Measurements from ENCODE around the gene PLAAT2. TPM values are rescaled to one million over a fixed set of nuclear protein-coding genes. Genes with fewer than 3 reads are reported as not detected.

Gene PLAAT2
- total RNA-seq, 1 experiment from 2014 or later = 0.52 TPM

DNA sequence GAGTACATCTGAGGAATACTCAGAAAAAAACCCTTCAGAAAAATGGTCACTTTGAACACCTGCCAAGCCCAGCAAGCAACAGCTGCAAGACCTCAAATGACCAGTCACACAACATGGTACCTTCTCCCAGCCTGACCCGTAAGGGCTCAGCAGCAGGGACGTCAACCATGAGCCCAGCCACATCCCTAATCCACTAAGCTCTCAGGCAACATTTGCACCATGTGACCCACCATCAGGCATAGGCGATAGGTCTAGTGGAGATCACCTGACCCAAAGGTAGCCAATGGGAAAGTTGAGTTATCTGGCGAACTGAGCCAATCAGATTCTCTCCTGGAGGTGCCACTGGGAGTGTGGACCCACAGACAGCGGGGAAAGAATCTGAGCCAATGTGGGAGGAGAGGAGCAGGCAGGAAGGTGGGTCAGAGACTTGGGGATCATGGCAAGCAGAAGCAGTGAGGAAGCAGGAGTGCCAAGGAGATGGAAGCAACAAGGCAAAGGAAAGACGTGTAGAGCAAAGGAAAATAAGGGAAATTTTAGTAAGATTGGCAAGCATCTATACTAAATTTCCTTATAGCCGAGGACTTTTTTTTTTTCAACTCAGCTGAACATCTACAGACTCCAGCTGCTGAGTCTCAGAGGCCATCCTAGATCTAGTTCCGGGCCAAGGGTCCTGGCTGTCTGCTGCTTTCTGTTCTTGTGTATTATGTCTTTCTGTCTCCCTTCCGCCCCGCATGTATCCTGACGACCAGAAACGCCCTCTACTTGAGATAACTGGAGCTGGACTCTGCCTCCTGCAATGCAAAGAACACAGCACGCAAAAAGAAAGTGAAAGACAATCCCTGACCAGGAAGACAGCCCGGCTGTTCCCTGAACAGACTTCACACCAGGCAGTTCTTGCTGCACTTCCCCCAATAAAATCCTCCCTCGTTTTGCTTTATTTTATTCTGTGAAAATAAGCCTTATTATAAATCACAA is 11.0 kb upstream of the PLAAT2 start:
- Histone ChIP-seq H2BK12ac (ENCODE audit: insufficient read length, low read depth, low read length) (no peak overlapping the region), H3K18ac (ENCODE audit: insufficient read length, low read depth, low read length) (no peak overlapping the region), H3K27me3 (ENCODE audit: insufficient read depth, low read length) (no peaks in the 10 kb centered on the region), H3K23ac (ENCODE audit: insufficient read length, low read depth, low read length) (no peak overlapping the region), H4K5ac (ENCODE audit: insufficient read length, low read depth, low read length) (no peak overlapping the region), H2AK5ac (ENCODE audit: insufficient read length, low read length) (no peak overlapping the region), H3T11ph (ENCODE audit: low read length) (no peak overlapping the region), H3K23me2 (ENCODE audit: insufficient read length, low read depth, low read length, poor library complexity, severe bottlenecking) (no peaks in the 10 kb centered on the region), H3K4me2 (ENCODE audit: insufficient read depth, insufficient read length, low read length) (no peak overlapping the region), H3K79me2 (ENCODE audit: insufficient read depth, low read length) (no peaks in the 10 kb centered on the region), H3K9me3 (ENCODE audit: control insufficient read depth, low read depth, low read length) (no peaks in the 10 kb centered on the region), H2AFZ (ENCODE audit: low read length) (no peak overlapping the region), H3K4me1 (ENCODE audit: insufficient read depth, low read length) (no peaks in the 10 kb centered on the region), H3K27ac (ENCODE audit: insufficient read length, low read depth, low read length) (no peak overlapping the region), H2BK5ac (ENCODE audit: insufficient read length, low read length) (no peak overlapping the region), H3K14ac (ENCODE audit: insufficient read depth, low read length) (no peak overlapping the region), H2BK120ac (ENCODE audit: low read depth, low read length, poor library complexity, severe bottlenecking) (no peak overlapping the region), H4K20me1 (ENCODE audit: control insufficient read depth, insufficient read depth, insufficient read length) (no peaks in the 10 kb centered on the region), H4K91ac (ENCODE audit: insufficient read length, low read depth, low read length) (no peak overlapping the region), H2BK15ac (ENCODE audit: low read depth, low read length) (no peak overlapping the region), H3K79me1 (ENCODE audit: insufficient read depth, low read depth, low read length, poor library complexity, severe bottlenecking) (peaks cover 2% of the 10 kb centered on the region), H3K4ac (ENCODE audit: low read depth, low read length) (no peak overlapping the region), H4K8ac (replicated peaks; ENCODE audit: insufficient read length, low read depth, low read length) (no peak overlapping the region), H2BK20ac (ENCODE audit: low read depth, low read length, poor library complexity, severe bottlenecking) (no peak overlapping the region), H3K9ac (ENCODE audit: extremely low read depth, insufficient read length, low read length) (no peak overlapping the region), H3K56ac (ENCODE audit: insufficient read length, low read depth, low read length) (no peak overlapping the region)
- Mint-ChIP-seq H3K4me3 (no peak overlapping the region), H3K27ac (peak overlapping the region; percentile 27 to 55 (median 32); a peak in 4 of 7 replicates), H3K9me3 (peaks cover 4 to 5% of the 10 kb centered on the region in 2 experiments), H3K4me1 (peaks cover 4 to 14% of the 10 kb centered on the region in 2 experiments), H3K27me3 (ENCODE audit: low read depth) (no peaks in the 10 kb centered on the region; the same call in 1 of the 2 replicates), H3K36me3 (ENCODE audit: insufficient read depth in 1 of 3, low read depth in 3 of 3) (peaks cover 13 to 60% (median 52%) of the 10 kb centered on the region in 3 experiments)
- TF ChIP-seq, protein P1, sequence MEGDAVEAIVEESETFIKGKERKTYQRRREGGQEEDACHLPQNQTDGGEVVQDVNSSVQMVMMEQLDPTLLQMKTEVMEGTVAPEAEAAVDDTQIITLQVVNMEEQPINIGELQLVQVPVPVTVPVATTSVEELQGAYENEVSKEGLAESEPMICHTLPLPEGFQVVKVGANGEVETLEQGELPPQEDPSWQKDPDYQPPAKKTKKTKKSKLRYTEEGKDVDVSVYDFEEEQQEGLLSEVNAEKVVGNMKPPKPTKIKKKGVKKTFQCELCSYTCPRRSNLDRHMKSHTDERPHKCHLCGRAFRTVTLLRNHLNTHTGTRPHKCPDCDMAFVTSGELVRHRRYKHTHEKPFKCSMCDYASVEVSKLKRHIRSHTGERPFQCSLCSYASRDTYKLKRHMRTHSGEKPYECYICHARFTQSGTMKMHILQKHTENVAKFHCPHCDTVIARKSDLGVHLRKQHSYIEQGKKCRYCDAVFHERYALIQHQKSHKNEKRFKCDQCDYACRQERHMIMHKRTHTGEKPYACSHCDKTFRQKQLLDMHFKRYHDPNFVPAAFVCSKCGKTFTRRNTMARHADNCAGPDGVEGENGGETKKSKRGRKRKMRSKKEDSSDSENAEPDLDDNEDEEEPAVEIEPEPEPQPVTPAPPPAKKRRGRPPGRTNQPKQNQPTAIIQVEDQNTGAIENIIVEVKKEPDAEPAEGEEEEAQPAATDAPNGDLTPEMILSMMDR (conservative IDR thresholded peaks at IDR 0.05) = no peak
- WGBS (ENCODE audit: extremely low coverage, insufficient read length, low lambda C conversion rate) = no CpG with 5 or more reads among the region's 15 CpGs
- peak; percentile 31 for DNase-seq
